Karpas-422 (cell line): Measurements from ENCODE around the gene SMIM8. TPM values are rescaled to one million over a fixed set of nuclear protein-coding genes. Genes with fewer than 3 reads are reported as not detected.
"Not testable (repeated sequence)": the region's sequence is repeated elsewhere in the genome, so short reads cannot be mapped to it uniquely, and the experiment has no call there.

Experiments used
- DNase-seq: peaks from one replicate; pipeline ENCODE4 v3.0.0-alpha.2; 2015
- H2AFZ ChIP-seq: fragments of 200-600 bp; sonication (generic); 2 replicates; pipeline ENCODE4 v1.6.1; 2014; ENCODE audit warnings: antibody characterized with exemption, low read length, mixed read lengths
- H3K27ac ChIP-seq: fragments of 200-600 bp; sonication (generic); 2 replicates; pipeline ENCODE4 v1.5.1; 2014; ENCODE audit warnings: mild to moderate bottlenecking, low read length, moderate library complexity
- H3K27me3 ChIP-seq: fragments of 200-600 bp; sonication (generic); 2 replicates; pipeline ENCODE4 v1.6.1; 2014; ENCODE audit warnings: low read length, mixed read lengths
- H3K36me3 ChIP-seq: fragments of 200-600 bp; sonication (generic); 2 replicates; pipeline ENCODE4 v1.6.1; 2014; ENCODE audit warnings: low read length, mixed read lengths; ENCODE audit not compliant: insufficient read depth
- H3K4me1 ChIP-seq: fragments of 200-600 bp; sonication (generic); 2 replicates; pipeline ENCODE4 v1.6.1; 2014; ENCODE audit warnings: mild to moderate bottlenecking, low read length, mixed read lengths
- H3K4me2 ChIP-seq: fragments of 200-600 bp; sonication (generic); 2 replicates; pipeline ENCODE4 v1.6.1; 2014; ENCODE audit warnings: low read length, low read depth, mild to moderate bottlenecking; ENCODE audit not compliant: poor library complexity, severe bottlenecking
- H3K4me3 ChIP-seq: fragments of 200-600 bp; sonication (generic); 2 replicates; pipeline ENCODE4 v1.5.1; 2014; ENCODE audit warnings: mild to moderate bottlenecking, antibody characterized with exemption, low read length, mixed read lengths
- H3K79me2 ChIP-seq: fragments of 200-600 bp; sonication (generic); 2 replicates; pipeline ENCODE4 v1.6.1; 2014; ENCODE audit warnings: mild to moderate bottlenecking, low read length, mixed read lengths
- H3K9ac ChIP-seq: fragments of 200-600 bp; sonication (generic); 2 replicates; pipeline ENCODE4 v1.6.0; 2014; ENCODE audit warnings: low read length
- H3K9me2 ChIP-seq: fragments of 200-600 bp; sonication (generic), shearing (Covaris generic); replicated peaks from 2 replicates; pipeline ENCODE4 v1.6.0; 2014; ENCODE audit warnings: mild to moderate bottlenecking, low read length, moderate library complexity; ENCODE audit not compliant: insufficient read depth
- H3K9me3 ChIP-seq: fragments of 300-700, 200-600 bp; sonication (generic); 2 replicates; pipeline ENCODE4 v1.6.1; 2014; ENCODE audit warnings: low read length, mixed read lengths
- H4K20me1 ChIP-seq: fragments of 200-600 bp; sonication (generic); 2 replicates; pipeline ENCODE4 v1.6.1; 2014; ENCODE audit warnings: mild to moderate bottlenecking, antibody characterized with exemption, low read length, low read depth; ENCODE audit not compliant: insufficient read depth
- total RNA-seq: library from RNA; depleted of rRNA; stranded (reverse); fragments of >200 nt; shearing (Covaris generic); gene quantifications from 2 replicates; pipeline ENCODE4 v1.2.3, GENCODE V29; 2014; ENCODE audit warnings: low replicate concordance

The SMIM8 gene
- total RNA-seq, 1 experiment from 2014 or later: 14.2 TPM

DNA sequence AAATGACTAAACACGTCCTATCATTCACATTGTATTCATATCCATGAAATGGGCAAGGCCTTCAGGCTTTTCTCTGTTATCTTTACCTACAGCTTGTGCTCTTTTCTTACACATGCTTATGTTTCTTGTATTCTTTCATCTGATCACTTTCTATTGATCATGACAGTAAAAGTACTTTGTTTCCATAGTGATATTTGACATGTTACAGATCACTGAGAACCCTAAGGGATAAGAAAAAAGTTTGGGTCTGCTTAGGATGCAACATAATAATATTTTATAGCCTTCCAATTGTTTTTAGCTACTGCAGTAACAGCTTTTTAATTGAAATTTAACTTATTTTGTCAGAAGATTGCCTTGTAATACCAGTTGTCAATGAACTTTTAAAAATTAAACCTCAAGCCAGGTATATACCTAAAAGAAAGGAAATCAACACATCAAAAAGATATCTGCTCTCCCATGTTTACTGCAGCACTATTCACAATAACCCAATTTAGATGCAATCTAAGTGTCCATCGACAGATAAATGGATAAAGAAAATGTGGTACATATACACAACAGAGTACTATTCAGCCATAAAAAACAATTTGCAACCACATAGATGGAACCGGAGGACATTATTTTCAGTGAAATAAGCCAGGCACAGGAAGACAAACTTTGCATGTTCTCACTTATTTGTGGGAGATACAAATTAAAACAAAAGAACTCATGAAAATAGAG is 3.0 kb upstream of the SMIM8 start:
- Histone ChIP-seq H3K79me2 (peaks cover 9% of the 10 kb centered on the region), H3K27me3 (no peaks in the 10 kb centered on the region), H3K4me3 (no peak overlapping the region), H3K4me1 (peaks cover 4% of the 10 kb centered on the region), H3K9me3 (no peaks in the 10 kb centered on the region), H3K36me3 (no peaks in the 10 kb centered on the region), H3K4me2 (no peak overlapping the region), H3K9ac (no peak overlapping the region), H3K27ac (no peak overlapping the region), H4K20me1 (no peaks in the 10 kb centered on the region), H2AFZ (peak overlapping the region; percentile 33; the same call in 1 of the 2 replicates), H3K9me2 (no peaks in the 10 kb centered on the region)
- no peak for DNase-seq

GRCh38 chr6:87323880-87324279 is 1.5 kb downstream of the SMIM8 start:
- DNase-seq: not testable (repeated sequence)

DNA sequence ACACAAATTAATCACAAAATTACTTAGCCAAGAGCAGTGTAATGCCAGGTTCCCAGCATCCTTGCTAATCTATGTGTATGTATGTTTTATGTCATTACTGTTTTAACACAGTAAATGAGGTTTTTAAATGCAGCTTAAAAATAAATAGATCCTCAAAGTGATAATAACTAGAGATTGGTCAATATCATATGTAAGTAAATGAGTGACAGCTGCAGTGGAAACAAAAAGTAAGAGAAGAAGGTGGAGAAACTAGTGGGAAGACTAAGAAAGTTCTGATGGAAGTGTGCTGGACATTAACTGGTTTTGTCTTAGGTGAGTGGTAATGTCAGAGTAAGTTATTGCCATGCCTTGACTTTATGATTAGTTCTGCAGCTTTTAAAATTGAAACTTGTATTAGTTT is 8.6 kb downstream of the SMIM8 start:
- Histone ChIP-seq H3K4me1 (peaks cover 33% of the 10 kb centered on the region), H2AFZ (no peak overlapping the region), H3K36me3 (no peaks in the 10 kb centered on the region), H3K9me3 (no peaks in the 10 kb centered on the region), H3K27me3 (no peaks in the 10 kb centered on the region), H3K9me2 (no peaks in the 10 kb centered on the region), H3K79me2 (peaks cover 68% of the 10 kb centered on the region), H3K27ac (peak overlapping the region; percentile 56), H3K4me2 (peak overlapping the region; percentile 62), H3K9ac (0 out of 2 replicates have a peak overlapping the region, but pooled peaks have one; percentile 8), H3K4me3 (no peak overlapping the region), H4K20me1 (no peaks in the 10 kb centered on the region)
- peak; percentile 15 for DNase-seq

More at GRCh38 chr6:87323880-87324279, 1.5 kb downstream of the SMIM8 start:
- H3K27ac ChIP-seq, H3K9ac ChIP-seq, H2AFZ ChIP-seq, H3K27me3 ChIP-seq, H3K4me3 ChIP-seq, H3K9me3 ChIP-seq, H4K20me1 ChIP-seq, H3K4me2 ChIP-seq, H3K9me2 ChIP-seq, H3K36me3 ChIP-seq, H3K4me1 ChIP-seq: not testable (repeated sequence)
- H3K79me2 ChIP-seq: peaks cover 16% of the 10 kb centered on the region

GRCh38 chr6:87333033-87333432 is 10.6 kb downstream of the SMIM8 start:
- Histone ChIP-seq H3K9ac (no peak overlapping the region), H3K4me1 (peaks cover 33% of the 10 kb centered on the region), H3K9me2 (no peaks in the 10 kb centered on the region), H3K27me3 (no peaks in the 10 kb centered on the region), H3K4me2 (no peak overlapping the region), H3K27ac (no peak overlapping the region), H2AFZ (no peak overlapping the region), H3K36me3 (no peaks in the 10 kb centered on the region), H4K20me1 (no peaks in the 10 kb centered on the region), H3K4me3 (no peak overlapping the region), H3K79me2 (peaks cover 83% of the 10 kb centered on the region), H3K9me3 (no peaks in the 10 kb centered on the region)
- DNase-seq: no peak

DNA sequence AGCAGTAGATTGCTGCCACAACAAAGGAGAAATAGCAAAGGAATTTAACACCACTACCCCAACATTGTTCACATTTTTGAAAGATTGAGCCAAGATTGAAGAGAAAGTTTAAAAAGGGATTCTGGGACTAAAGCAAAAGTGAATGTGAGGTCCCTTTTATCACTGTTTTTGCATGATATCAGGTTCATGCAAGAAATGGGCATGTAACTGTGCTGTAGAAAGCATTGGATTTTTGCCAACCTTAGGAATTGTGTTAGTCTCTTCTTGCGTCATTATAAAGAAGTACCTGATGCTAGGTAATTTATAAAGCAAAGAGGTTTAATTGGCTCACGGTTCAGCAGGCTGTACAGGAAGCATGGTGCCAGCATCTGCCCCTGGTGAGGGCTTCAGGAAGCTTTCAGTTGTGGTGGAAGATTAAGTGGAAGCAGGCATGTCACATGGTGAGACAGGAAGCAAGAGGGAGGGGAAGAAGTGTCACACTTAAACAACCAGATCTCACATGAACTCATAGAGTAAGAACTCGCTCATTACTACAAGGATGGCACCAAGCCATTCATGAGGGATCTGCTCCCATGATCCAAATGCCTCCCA is 11.3 kb downstream of the SMIM8 start:
- Histone ChIP-seq H3K4me1 (peaks cover 40% of the 10 kb centered on the region), H3K4me3 (no peak overlapping the region), H4K20me1 (no peaks in the 10 kb centered on the region), H3K27me3 (no peaks in the 10 kb centered on the region), H3K36me3 (no peaks in the 10 kb centered on the region), H3K79me2 (peaks cover 87% of the 10 kb centered on the region), H3K9me2 (no peaks in the 10 kb centered on the region), H3K9me3 (no peaks in the 10 kb centered on the region), H3K9ac (no peak overlapping the region), H3K27ac (no peak overlapping the region), H3K4me2 (no peak overlapping the region), H2AFZ (no peak overlapping the region)
- DNase-seq: no peak

DNA sequence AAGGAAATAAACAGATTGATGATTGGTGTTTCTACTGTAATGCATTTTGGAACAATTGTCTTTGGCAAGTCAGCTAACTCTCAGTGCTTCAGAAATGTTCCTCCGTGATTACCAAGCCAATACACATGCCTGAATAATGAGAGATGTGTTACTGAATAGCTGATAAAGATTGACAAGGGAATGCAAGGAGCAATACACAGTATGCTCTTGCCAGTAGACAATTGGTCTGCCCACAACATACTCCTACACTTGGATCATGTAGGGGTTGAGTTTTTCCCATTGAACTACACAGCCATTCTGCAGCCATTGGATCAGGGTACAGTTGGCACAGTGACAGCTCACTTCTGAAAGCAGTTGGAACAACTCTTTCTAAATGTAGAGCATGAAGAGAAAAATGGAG is 12.3 kb downstream of the SMIM8 start:
- Histone ChIP-seq H3K27ac (no peak overlapping the region), H4K20me1 (no peaks in the 10 kb centered on the region), H3K4me2 (no peak overlapping the region), H3K9me2 (no peaks in the 10 kb centered on the region), H2AFZ (no peak overlapping the region), H3K4me3 (no peak overlapping the region), H3K9me3 (no peaks in the 10 kb centered on the region), H3K36me3 (no peaks in the 10 kb centered on the region), H3K4me1 (peaks cover 38% of the 10 kb centered on the region), H3K9ac (no peak overlapping the region), H3K79me2 (peaks cover 84% of the 10 kb centered on the region), H3K27me3 (no peaks in the 10 kb centered on the region)
- no peak for DNase-seq

- peaks cover 21% of the 10 kb centered on the region for H3K4me1 ChIP-seq
- peaks cover 76% of the 10 kb centered on the region for H3K79me2 ChIP-seq
- no peaks in the 10 kb centered on the region for H3K9me3 ChIP-seq
- no peak overlapping the region for H2AFZ ChIP-seq
- H3K4me3 ChIP-seq: no peak overlapping the region
- H3K27ac ChIP-seq: no peak overlapping the region
- H3K36me3 ChIP-seq: no peaks in the 10 kb centered on the region
- no peak overlapping the region for H3K4me2 ChIP-seq
- H3K27me3 ChIP-seq: no peaks in the 10 kb centered on the region
- H4K20me1 ChIP-seq: no peaks in the 10 kb centered on the region
- H3K9ac ChIP-seq: no peak overlapping the region
- no peaks in the 10 kb centered on the region for H3K9me2 ChIP-seq
- no peak for DNase-seq
Measured at GRCh38 chr6:87336367-87336766, 14.0 kb downstream of the SMIM8 start.

DNA sequence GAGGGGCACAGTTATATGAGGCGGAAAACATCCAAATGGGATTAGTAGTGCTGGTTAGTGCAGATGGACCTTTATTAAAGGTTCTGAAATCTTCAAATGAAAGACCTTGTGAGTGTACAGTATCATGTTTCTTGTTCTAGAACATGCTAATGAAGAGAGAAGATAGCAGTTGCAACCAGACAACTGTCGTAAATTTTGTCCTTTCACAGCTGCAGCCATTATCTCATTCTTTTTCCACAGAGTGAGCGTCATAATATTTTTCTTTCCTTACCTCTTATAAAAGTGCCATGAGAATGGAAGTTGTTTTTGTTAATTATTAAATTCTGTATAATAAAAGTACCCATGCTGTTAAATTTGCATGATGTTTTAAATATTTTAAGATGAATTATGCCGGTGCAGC is 17.8 kb downstream of the SMIM8 start:
- Histone ChIP-seq H3K4me3 (no peak overlapping the region), H2AFZ (no peak overlapping the region), H3K27ac (no peak overlapping the region), H4K20me1 (no peaks in the 10 kb centered on the region), H3K9me2 (no peaks in the 10 kb centered on the region), H3K9me3 (no peaks in the 10 kb centered on the region), H3K4me1 (peaks cover 7% of the 10 kb centered on the region), H3K9ac (no peak overlapping the region), H3K79me2 (peaks cover 45% of the 10 kb centered on the region), H3K4me2 (no peak overlapping the region), H3K27me3 (no peaks in the 10 kb centered on the region), H3K36me3 (no peaks in the 10 kb centered on the region; the same call in 1 of the 2 replicates)
- no peak for DNase-seq
